Coronary artery (tissue), 2 donors: Measurements from ENCODE around the gene SORCS3.

ENCODE experiments used
- DNase-seq: peaks from one replicate; pipeline ENCODE4 v3.0.0-alpha.2; 2017; ENCODE audit warnings: low spot score
- H3K27ac ChIP-seq, 2 donors: fragments of 200-600 bp; sonication (generic); one replicate each; pipeline ENCODE4 v1.5.1; 2016 to 2019
- H3K4me3 ChIP-seq: fragments of 200-600 bp; sonication (generic); 2 replicates; pipeline ENCODE4 v1.5.1; 2016; ENCODE audit warnings: mild to moderate bottlenecking, moderate library complexity
- CTCF ChIP-seq: fragments of 200-600 bp; sonication (generic); IDR thresholded peaks from one replicate; pipeline ENCODE4 v1.5.1; 2019; ENCODE audit warnings: antibody characterized with exemption

The SORCS3 gene

DNA sequence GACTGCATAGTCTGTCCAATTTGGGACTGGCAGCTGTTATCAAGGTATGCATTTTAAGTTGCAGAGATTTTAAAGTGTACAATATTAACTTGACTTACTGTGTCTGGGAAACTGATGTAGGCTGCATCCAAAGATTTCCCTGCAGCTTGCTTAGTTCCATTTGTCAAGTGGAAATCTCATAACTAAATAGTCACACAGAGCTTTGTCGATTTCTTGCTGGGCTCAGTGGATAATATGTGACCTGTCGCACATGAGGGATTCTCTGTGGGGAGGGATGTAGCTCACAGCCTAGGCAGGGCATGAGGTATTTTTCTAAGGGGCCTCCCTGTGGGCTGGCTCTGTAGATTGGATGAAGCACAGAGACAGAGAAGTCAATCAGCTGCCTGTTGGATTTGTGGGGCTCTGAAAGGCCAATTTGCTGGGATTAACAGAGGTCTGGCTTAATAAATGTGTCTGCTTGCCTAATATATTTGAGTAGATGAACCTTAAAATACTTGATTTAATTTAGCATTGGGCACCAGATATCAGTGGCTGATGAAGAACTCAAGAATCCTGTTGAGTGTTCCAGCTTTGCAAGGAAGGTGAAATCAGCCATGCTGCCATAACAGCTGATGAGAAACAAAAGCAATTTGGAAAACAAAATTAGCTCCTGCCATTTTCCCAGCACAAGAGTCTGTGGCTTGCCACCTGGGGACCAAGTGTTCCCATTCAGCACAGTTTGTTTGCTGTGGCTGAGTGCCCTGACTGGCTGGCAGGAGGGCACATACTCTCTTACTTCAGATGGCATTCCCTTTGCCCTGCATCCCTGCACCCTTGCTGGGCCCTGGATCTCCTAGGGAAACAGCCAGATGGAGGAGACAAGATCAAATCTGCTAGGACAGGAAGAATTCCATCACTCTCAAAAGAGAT lies 598.5 kb downstream of the SORCS3 start:
- Histone ChIP-seq H3K4me3 (no peak overlapping the region), H3K27ac (no peak overlapping the region)
- no peak for TF ChIP-seq CTCF
- no peak for DNase-seq

DNA sequence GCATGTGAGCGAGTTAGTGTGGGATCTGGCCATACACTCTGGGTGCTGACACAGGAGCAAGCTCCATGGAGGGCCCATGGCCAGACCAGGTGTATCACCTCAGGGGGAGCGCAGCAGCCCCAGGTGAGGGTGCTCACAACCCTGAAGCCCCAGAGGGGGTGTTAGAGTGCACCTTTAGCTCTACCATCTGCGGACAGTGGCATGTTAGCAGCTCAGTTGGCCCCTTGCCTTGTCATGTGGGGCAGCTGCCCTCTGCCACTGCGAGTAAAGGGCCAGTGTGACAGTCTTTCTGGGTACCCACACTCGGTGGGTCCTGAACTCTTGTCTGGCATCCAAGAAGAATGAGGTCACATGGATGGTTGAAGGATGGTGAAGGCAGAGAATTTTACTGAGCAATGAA lies 600.2 kb downstream of the SORCS3 start:
- H3K4me3 ChIP-seq: no peak overlapping the region
- TF ChIP-seq CTCF: no peak
- DNase-seq: no peak
- H3K27ac ChIP-seq: no peak overlapping the region

GRCh38 chr10:105243381-105243780 lies 602.3 kb downstream of the SORCS3 start:
- TF ChIP-seq CTCF: no peak
- H3K27ac ChIP-seq: no peak overlapping the region
- H3K4me3 ChIP-seq: no peak overlapping the region
- no peak for DNase-seq

DNA sequence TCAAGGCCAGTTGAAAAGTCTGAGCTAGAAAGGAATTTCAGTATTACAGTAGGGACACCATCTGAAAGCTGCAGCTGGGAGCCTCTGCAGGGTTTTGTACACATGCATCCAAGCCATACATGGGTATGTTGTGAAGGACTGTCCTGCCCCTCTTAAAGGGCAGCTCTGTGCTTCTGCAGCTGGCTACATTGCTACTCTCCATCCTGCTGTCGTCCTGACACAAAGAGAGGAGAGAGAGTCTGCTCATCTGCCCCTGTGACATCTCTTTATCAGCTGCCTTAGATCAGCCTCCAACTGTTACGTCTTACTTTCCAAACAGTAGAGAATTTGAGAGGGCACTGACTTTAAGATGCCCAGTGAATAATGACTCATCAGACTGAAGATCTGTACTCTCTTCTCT lies 602.7 kb downstream of the SORCS3 start:
- Histone ChIP-seq H3K4me3 (no peak overlapping the region), H3K27ac (no peak overlapping the region)
- no peak for DNase-seq
- TF ChIP-seq CTCF: no peak

GRCh38 chr10:105247831-105248499 lies 606.9 kb downstream of the SORCS3 start:
- no peak for DNase-seq
- TF ChIP-seq CTCF: no peak
- Histone ChIP-seq H3K27ac (no peak overlapping the region), H3K4me3 (no peak overlapping the region)

GRCh38 chr10:105252911-105253310 lies 611.8 kb downstream of the SORCS3 start:
- Histone ChIP-seq H3K4me3 (no peak overlapping the region), H3K27ac (no peak overlapping the region)
- no peak for TF ChIP-seq CTCF
- DNase-seq: no peak
